PC-3 (cell line): Measurements from ENCODE around the gene NLRP3. TPM values are rescaled to one million over a fixed set of nuclear protein-coding genes. Genes with fewer than 3 reads are reported as not detected.

Source experiments
- ATAC-seq: fragments of 200-7000 bp; cut with Tn5 transposase; 2 replicates; pipeline ENCODE4 v1.9.1; 2020; ENCODE audit warnings: mild to moderate bottlenecking, moderate library complexity
- BruUV-seq: library from RNA; stranded (reverse); fragments of 400-500 nt; replicated peaks from 2 replicates; lab custom pipeline; 2021; lab: Mats Ljungman, UMichigan
- CTCF ChIA-PET: fragments of 300-600 bp; sonication (Branson Sonifier 250); formaldehyde crosslinking; loops from one replicate; lab custom pipeline; 2022; ENCODE audit warnings: antibody characterized with exemption; lab: Charles Lee
- POLR2A ChIA-PET: fragments of 300-600 bp; sonication (Branson Sonifier 250); formaldehyde crosslinking; loops from one replicate; lab custom pipeline; 2022; ENCODE audit warnings: antibody characterized with exemption; ENCODE audit not compliant: unreplicated experiment; lab: Charles Lee
- DNase-seq: peaks from one replicate; pipeline ENCODE4 v3.0.0-alpha.2; 2015
- H2AFZ ChIP-seq: fragments of 300-600 bp; sonication (generic); 2 replicates; pipeline ENCODE4 v1.6.0; 2016; ENCODE audit warnings: antibody characterized with exemption, low read length
- H3F3A ChIP-seq: fragments of 300-600 bp; sonication (generic); one replicate; pipeline ENCODE4 v1.6.0; 2017; ENCODE audit warnings: antibody characterized with exemption, low read length, control low read depth, mild to moderate bottlenecking; ENCODE audit not compliant: unreplicated experiment
- H3K27ac ChIP-seq: fragments of 300-600 bp; sonication (generic); 2 replicates; pipeline ENCODE4 v1.5.1; 2016; ENCODE audit warnings: mild to moderate bottlenecking, low read length
- H3K27me3 ChIP-seq: fragments of 300-600 bp; sonication (generic); 2 replicates; pipeline ENCODE4 v1.6.1; 2016; ENCODE audit warnings: low read length, mixed read lengths
- H3K36me3 ChIP-seq: fragments of 300-600 bp; sonication (generic); 2 replicates; pipeline ENCODE4 v1.6.1; 2016; ENCODE audit warnings: low read depth, mixed run types, low read length, mixed read lengths
- H3K4me1 ChIP-seq: fragments of 300-600 bp; sonication (generic); 2 replicates; pipeline ENCODE4 v1.5.1; 2016; ENCODE audit warnings: low read length; ENCODE audit not compliant: insufficient read depth
- H3K4me2 ChIP-seq: fragments of 300-600 bp; sonication (generic); 2 replicates; pipeline ENCODE4 v1.6.0; 2016; ENCODE audit warnings: low read length
- H3K4me3 ChIP-seq: fragments of 300-600 bp; sonication (generic); 2 replicates; pipeline ENCODE4 v1.5.1; 2016; ENCODE audit warnings: mild to moderate bottlenecking, low read length, mixed read lengths
- H3K79me2 ChIP-seq: fragments of 300-600 bp; sonication (generic); 2 replicates; pipeline ENCODE4 v1.6.1; 2017; ENCODE audit warnings: low read length, mixed read lengths
- H3K9ac ChIP-seq: fragments of 300-600 bp; sonication (generic); 2 replicates; pipeline ENCODE4 v1.6.0; 2016; ENCODE audit warnings: mild to moderate bottlenecking, low read length
- H3K9me2 ChIP-seq: fragments of 300-600 bp; sonication (generic); replicated peaks from 2 replicates; pipeline ENCODE4 v1.6.1; 2016; ENCODE audit warnings: mixed run types, low read length, mixed read lengths
- H3K9me3 ChIP-seq: fragments of 300-600 bp; sonication (generic); 2 replicates; pipeline ENCODE4 v1.6.1; 2016; ENCODE audit warnings: low read length, mixed read lengths
- H4K20me1 ChIP-seq: fragments of 300-600 bp; sonication (generic); 2 replicates; pipeline ENCODE4 v1.6.1; 2016; ENCODE audit warnings: low read length, mixed read lengths
- CTCF ChIP-seq: fragments of 300-600 bp; sonication (generic); conservative IDR thresholded peaks from 2 replicates; pipeline ENCODE4 v1.5.1; 2017; ENCODE audit warnings: antibody characterized with exemption, low read depth, mild to moderate bottlenecking, low read length
- EZH2 ChIP-seq: fragments of 300-600 bp; sonication (generic); IDR thresholded peaks from one replicate; pipeline ENCODE4 v1.6.1; 2017; ENCODE audit warnings: antibody characterized with exemption, mild to moderate bottlenecking, low read length; ENCODE audit not compliant: unreplicated experiment
- EZH2phosphoT487 ChIP-seq: fragments of 300-600 bp; sonication (generic); IDR thresholded peaks from 2 replicates; pipeline ENCODE4 v1.6.1; 2018; ENCODE audit warnings: mild to moderate bottlenecking, antibody characterized with exemption, low read length, borderline replicate concordance
- intact Hi-C: fragments of 100-400 bp; cut with micrococcal nuclease; formaldehyde crosslinking; loops from 2 replicates; pipeline ENCODE4 v1.9.0; 2023
- total RNA-seq: library from RNA; depleted of rRNA; stranded (reverse); fragments of >200 nt; gene quantifications from 2 replicates; pipeline ENCODE4 v1.2.3, GENCODE V29; 2014

NLRP3 gene
- total RNA-seq, 1 experiment from 2014 or later: 0.40 TPM

- no peak for DNase-seq
- CTCF ChIA-PET: no interaction called here
- Histone ChIP-seq H4K20me1 (no peaks in the 10 kb centered on the region), H3K4me3 (no peak overlapping the region), H3F3A (no peaks in the 10 kb centered on the region), H3K4me2 (no peak overlapping the region), H3K36me3 (no peaks in the 10 kb centered on the region), H3K9ac (no peak overlapping the region), H3K79me2 (no peaks in the 10 kb centered on the region), H3K4me1 (no peaks in the 10 kb centered on the region), H3K27me3 (peaks cover 35% of the 10 kb centered on the region; the same call in 1 of the 2 replicates), H3K9me2 (no peaks in the 10 kb centered on the region), H3K27ac (no peak overlapping the region), H2AFZ (no peak overlapping the region), H3K9me3 (no peaks in the 10 kb centered on the region)
- intact Hi-C loops: no loop called here
- TF ChIP-seq EZH2: no peak
- TF ChIP-seq CTCF: no peak
- no peak for TF ChIP-seq EZH2phosphoT487
- no peak for ATAC-seq
- POLR2A ChIA-PET: no interaction called here
- no TSS peak for BruUV-seq
Observed at GRCh38 chr1:247459507-247459906, 43.5 kb downstream of the NLRP3 start.

- intact Hi-C loops: no loop called here
- Histone ChIP-seq H3K4me1 (no peaks in the 10 kb centered on the region), H3K4me3 (no peak overlapping the region), H2AFZ (no peak overlapping the region), H3F3A (no peaks in the 10 kb centered on the region), H3K27me3 (peaks cover 20% of the 10 kb centered on the region; the same call in 1 of the 2 replicates), H3K9me2 (no peaks in the 10 kb centered on the region), H3K9ac (no peak overlapping the region), H4K20me1 (no peaks in the 10 kb centered on the region), H3K79me2 (no peaks in the 10 kb centered on the region), H3K27ac (no peak overlapping the region), H3K9me3 (no peaks in the 10 kb centered on the region), H3K36me3 (no peaks in the 10 kb centered on the region), H3K4me2 (no peak overlapping the region)
- DNase-seq (no peak), ATAC-seq (no peak)
- ChIA-PET POLR2A (no interaction called here), CTCF (no interaction called here)
- no TSS peak for BruUV-seq
- no peak for TF ChIP-seq CTCF
- TF ChIP-seq EZH2: no peak
- TF ChIP-seq EZH2phosphoT487: no peak
Observed at GRCh38 chr1:247465796-247466195, 49.8 kb downstream of the NLRP3 start.

- ChIA-PET CTCF (no interaction called here), POLR2A (no interaction called here)
- Histone ChIP-seq H3K4me3 (no peak overlapping the region), H3K4me2 (no peak overlapping the region), H3K27me3 (peaks cover 15% of the 10 kb centered on the region; the same call in 1 of the 2 replicates), H3K4me1 (no peaks in the 10 kb centered on the region), H4K20me1 (no peaks in the 10 kb centered on the region), H2AFZ (no peak overlapping the region), H3F3A (no peaks in the 10 kb centered on the region), H3K9ac (no peak overlapping the region), H3K79me2 (no peaks in the 10 kb centered on the region), H3K9me3 (no peaks in the 10 kb centered on the region), H3K27ac (no peak overlapping the region), H3K9me2 (no peaks in the 10 kb centered on the region), H3K36me3 (no peaks in the 10 kb centered on the region)
- ATAC-seq (no peak), DNase-seq (no peak)
- no peak for TF ChIP-seq EZH2
- no peak for TF ChIP-seq CTCF
- TF ChIP-seq EZH2phosphoT487: no peak
- BruUV-seq: no TSS peak
- intact Hi-C loops: no loop called here
Observed at GRCh38 chr1:247467129-247467528, 51.2 kb downstream of the NLRP3 start.
